Uterus (tissue), 4 donors: ENCODE results near the gene GUCY2C. TPM values are rescaled to one million over a fixed set of nuclear protein-coding genes. Genes with fewer than 3 reads are reported as not detected.

ENCODE experiments used
- DNase-seq, 2 donors: peaks; one replicate each; pipeline ENCODE4 v3.0.0-alpha.2; 2019 to 2020
- H3K27ac ChIP-seq, 2 donors: fragments of 200-600 bp; sonication (generic); 1 replicate in 1 of 2; 2 replicates in 1 of 2; pipeline ENCODE4 v1.5.1; 2016 to 2018
- H3K27me3 ChIP-seq, 2 donors: fragments of 200-600 bp; sonication (generic); one replicate each; pipeline ENCODE4 v1.5.1; 2018 to 2019; ENCODE audit warnings: control low read depth in 1 of 2
- H3K36me3 ChIP-seq, 2 donors: fragments of 200-600 bp; sonication (generic); one replicate each; pipeline ENCODE4 v1.5.1; 2019; ENCODE audit warnings: control low read depth in 1 of 2
- H3K4me1 ChIP-seq, 2 donors: fragments of 200-600 bp; sonication (generic); one replicate each; pipeline ENCODE4 v1.5.1; 2018 to 2019; ENCODE audit warnings: control low read depth in 1 of 2
- H3K4me3 ChIP-seq, 2 donors: fragments of 200-600 bp; sonication (generic); 1 replicate in 1 of 2; 2 replicates in 1 of 2; pipeline ENCODE4 v1.5.1; 2018 to 2019; ENCODE audit warnings: mild to moderate bottlenecking in 1 of 2
- H3K9me3 ChIP-seq, 2 donors: fragments of 200-600 bp; sonication (generic); one replicate each; pipeline ENCODE4 v1.5.1; 2019; ENCODE audit warnings: control low read depth in 1 of 2
- POLR2A ChIP-seq, 2 donors: fragments of 450-650 bp; IDR thresholded peaks; one replicate each; pipeline ENCODE4 v1.6.1; 2016; ENCODE audit warnings: antibody characterized with exemption in 2 of 2, mild to moderate bottlenecking in 1 of 2, moderate library complexity in 1 of 2
- intact Hi-C: fragments of 100-400 bp; cut with DNase I; formaldehyde crosslinking; loops from one replicate; pipeline ENCODE4 v1.15.1; 2023; ENCODE audit warnings: low total_unique reads
- total RNA-seq, 4 donors: library from RNA; depleted of rRNA in 3 of 4; stranded (reverse); fragments of >200 nt in 3 of 4; gene quantifications; one replicate each; pipeline versions ENCODE4 v1.1.0 to v1.2.4, GENCODE V29; 2014 to 2023
- TF ChIP-seq, protein P1 (sequence below), 4 experiments: fragments of 200-600 bp in 2 of 4; fragments of 450-650 bp in 2 of 4; sonication (generic) in 2 of 4; IDR thresholded peaks; one replicate each; pipeline ENCODE4 v1.5.1; 2016 to 2019; ENCODE audit warnings: antibody characterized with exemption in 4 of 4, mild to moderate bottlenecking in 2 of 4, moderate library complexity in 1 of 4
- donor health status: DM: yes; HTN: yes; CAD: no.

GUCY2C gene
- total RNA-seq, 4 donors from 2014 or later = 0.15 TPM; not detected in 3

DNA sequence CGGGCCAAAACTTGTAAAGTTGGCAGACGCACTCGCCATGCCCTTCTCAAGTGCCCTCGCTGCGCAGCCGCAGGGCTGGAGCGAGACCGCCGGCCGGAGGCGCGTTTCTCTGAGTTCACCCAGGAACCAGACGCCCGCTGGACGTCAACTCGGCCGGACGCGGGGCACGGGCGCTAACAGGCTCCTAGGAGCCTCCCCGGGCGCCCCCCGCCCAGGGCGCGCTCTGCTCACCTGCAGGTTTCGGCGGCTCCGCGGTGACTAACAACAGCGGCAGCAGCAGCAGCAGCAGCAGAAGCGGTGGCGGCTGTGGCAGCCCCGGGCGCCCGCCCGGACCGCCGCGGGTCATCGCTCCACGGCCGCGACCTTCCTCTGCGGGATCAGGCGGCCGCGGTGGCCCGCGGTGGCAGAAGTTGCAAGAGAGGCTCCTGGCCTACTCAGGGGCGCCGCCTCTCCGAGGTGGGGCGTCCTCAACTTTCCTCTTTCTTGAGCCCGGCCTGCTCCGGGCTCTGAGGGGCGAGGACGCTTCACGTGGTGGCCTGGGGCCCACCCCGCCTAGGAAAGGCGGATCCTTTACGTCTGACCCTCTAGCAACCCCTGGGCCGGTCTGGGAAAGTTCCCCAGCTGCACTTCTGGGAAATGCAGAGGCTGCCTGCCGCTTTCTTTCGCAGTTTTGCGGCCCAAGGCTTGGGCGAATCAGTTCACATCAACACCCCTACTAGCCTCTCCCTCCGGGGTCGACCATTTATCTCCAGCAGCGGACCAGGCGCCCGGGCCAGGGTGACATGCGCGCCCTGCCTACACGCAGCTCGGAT is 128.8 kb downstream of the GUCY2C start, which contains the start of gene PLBD1:
Gene PLBD1, minus strand, starts transcription at position 533 of the 812 bp plus-strand sequence. Its CDS starts 187 bp downstream, at position 346.
- Histone ChIP-seq H3K36me3 (no peaks in the 10 kb centered on the region), H3K4me3 (peak within 1 kb of the TSS; percentile 37 to 45), H3K27me3 (no peaks in the 10 kb centered on the region), H3K27ac (peak within 1 kb of the TSS; percentile 45 to 59), H3K4me1 (no peaks in the 10 kb centered on the region), H3K9me3 (no peaks in the 10 kb centered on the region)
- TF ChIP-seq, protein P1, sequence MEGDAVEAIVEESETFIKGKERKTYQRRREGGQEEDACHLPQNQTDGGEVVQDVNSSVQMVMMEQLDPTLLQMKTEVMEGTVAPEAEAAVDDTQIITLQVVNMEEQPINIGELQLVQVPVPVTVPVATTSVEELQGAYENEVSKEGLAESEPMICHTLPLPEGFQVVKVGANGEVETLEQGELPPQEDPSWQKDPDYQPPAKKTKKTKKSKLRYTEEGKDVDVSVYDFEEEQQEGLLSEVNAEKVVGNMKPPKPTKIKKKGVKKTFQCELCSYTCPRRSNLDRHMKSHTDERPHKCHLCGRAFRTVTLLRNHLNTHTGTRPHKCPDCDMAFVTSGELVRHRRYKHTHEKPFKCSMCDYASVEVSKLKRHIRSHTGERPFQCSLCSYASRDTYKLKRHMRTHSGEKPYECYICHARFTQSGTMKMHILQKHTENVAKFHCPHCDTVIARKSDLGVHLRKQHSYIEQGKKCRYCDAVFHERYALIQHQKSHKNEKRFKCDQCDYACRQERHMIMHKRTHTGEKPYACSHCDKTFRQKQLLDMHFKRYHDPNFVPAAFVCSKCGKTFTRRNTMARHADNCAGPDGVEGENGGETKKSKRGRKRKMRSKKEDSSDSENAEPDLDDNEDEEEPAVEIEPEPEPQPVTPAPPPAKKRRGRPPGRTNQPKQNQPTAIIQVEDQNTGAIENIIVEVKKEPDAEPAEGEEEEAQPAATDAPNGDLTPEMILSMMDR (IDR thresholded peaks at IDR 0.05) = no peak
- TF ChIP-seq POLR2A (IDR thresholded peaks at IDR 0.05) = peak in 1 of 2 donors; percentile 17
- intact Hi-C loops = no loop called here
- DNase-seq = peak; percentile 28 to 48

DNA sequence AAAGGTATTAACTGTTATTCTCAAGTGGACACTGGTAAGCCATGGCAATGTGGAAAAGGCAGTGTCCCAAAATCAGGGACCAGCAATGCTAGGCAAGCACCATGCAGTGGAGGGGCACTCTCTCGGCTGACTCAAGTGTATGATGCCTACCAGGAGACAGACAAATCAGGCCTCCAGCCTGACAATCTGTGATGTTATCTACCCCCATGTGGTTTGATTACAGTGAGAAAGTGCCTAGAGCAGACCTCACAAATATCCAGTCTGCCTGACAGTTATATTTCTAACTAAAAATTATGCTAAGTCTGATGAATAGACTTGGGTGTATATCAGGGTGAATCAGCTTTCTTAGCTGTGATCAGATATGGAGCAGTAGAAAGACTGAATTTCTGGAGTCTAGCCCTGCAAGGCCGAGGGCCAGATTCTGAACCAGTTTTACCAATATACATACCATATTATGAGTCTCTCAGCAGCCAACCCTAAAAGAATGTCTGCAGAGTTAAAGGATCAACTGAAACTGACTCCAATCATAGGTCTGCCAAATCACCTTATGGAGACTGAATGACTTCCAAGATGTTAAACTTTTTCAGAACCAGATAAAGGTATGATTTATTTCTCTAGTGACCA is 132.0 kb downstream of the GUCY2C start:
- no peaks in the 10 kb centered on the region for H3K36me3 ChIP-seq
- no peaks in the 10 kb centered on the region for H3K4me1 ChIP-seq
- no peaks in the 10 kb centered on the region for H3K27me3 ChIP-seq
- DNase-seq = no peak
- intact Hi-C loops = no loop called here
- H3K4me3 ChIP-seq = no peak overlapping the region
- no peak overlapping the region for H3K27ac ChIP-seq
- TF ChIP-seq, protein P1 (IDR thresholded peaks at IDR 0.05) = no peak
- TF ChIP-seq POLR2A (IDR thresholded peaks at IDR 0.05) = no peak
- H3K9me3 ChIP-seq = no peaks in the 10 kb centered on the region

DNA sequence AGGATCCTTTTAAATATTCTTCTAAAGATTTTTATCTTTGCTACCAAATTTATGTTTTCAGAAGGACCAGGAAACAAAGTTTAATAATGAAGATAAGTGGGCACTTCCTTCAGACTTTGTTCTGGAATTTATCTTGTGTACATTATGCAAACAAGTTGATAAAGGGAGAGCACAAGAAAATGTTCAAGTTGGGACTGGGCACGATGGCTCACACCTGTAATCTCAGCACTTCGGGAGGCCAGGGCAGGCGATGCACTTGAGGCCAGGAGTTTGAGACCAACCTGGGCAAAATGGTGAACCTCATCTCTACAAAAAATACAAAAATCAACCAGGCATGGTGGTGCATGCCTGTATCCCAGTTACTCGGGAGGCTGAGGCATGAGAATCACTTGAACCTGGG is 133.4 kb downstream of the GUCY2C start:
- H3K27ac ChIP-seq = no peak overlapping the region
- no peak overlapping the region for H3K4me3 ChIP-seq
- TF ChIP-seq, protein P1 (IDR thresholded peaks at IDR 0.05) = no peak
- TF ChIP-seq POLR2A (IDR thresholded peaks at IDR 0.05) = no peak
- no peaks in the 10 kb centered on the region for H3K4me1 ChIP-seq
- H3K27me3 ChIP-seq = no peaks in the 10 kb centered on the region
- no peaks in the 10 kb centered on the region for H3K9me3 ChIP-seq
- H3K36me3 ChIP-seq = no peaks in the 10 kb centered on the region
- DNase-seq = no peak
- intact Hi-C loops = no loop called here

Other genes starting within 250 kb of the GUCY2C start
- gene PLBD1, start 128.7 kb downstream of the GUCY2C start, total RNA-seq = 10 to 100 TPM in 3 of 4 donors, 1 to 10 TPM in 1; 3.2 to 51.2 (median 19.0) TPM
- 10 to 100 TPM in 3 of 4 donors, 1 to 10 TPM in 1; 9.5 to 44.0 (median 15.3) TPM for gene WBP11, start 106.9 kb upstream of the GUCY2C start, total RNA-seq
- gene C12orf60, start 107.1 kb upstream of the GUCY2C start, total RNA-seq = 10 to 100 TPM in 1 of 4 donors, 1 to 10 TPM in 1, under 1 TPM in 2; 0.77 to 16.5 (median 0.95) TPM
- 1 to 10 TPM in 1 of 4 donors, not detected in 3; 2.9 TPM for gene SMCO3, start 117.6 kb upstream of the GUCY2C start, total RNA-seq
- gene ART4, start 146.9 kb upstream of the GUCY2C start, total RNA-seq = 1 to 10 TPM in 2 of 4 donors, under 1 TPM in 2; 0.51 to 3.7 (median 1.0) TPM
- gene MGP, start 189.3 kb upstream of the GUCY2C start, total RNA-seq = 1,000 to 10,000 TPM in 2 of 4 donors, 100 to 1,000 TPM in 2; 136 to 2,566 (median 1,232) TPM
- gene ERP27, start 241.9 kb upstream of the GUCY2C start, total RNA-seq = 1 to 10 TPM in 2 of 4 donors, under 1 TPM in 1, not detected in 1; 0.61 to 2.6 (median 1.5) TPM